Urinary bladder (tissue), 4 donors: ENCODE data around the gene C10orf90. TPM values are rescaled to one million over a fixed set of nuclear protein-coding genes. Genes with fewer than 3 reads are reported as not detected.

Source experiments
- DNase-seq: peaks from one replicate; pipeline ENCODE4 v3.0.0-alpha.2; 2015; ENCODE audit errors: extremely low spot score
- H3K27ac ChIP-seq: one replicate; pipeline ENCODE4 v1.5.1; 2013; ENCODE audit warnings: low read depth, mild to moderate bottlenecking, moderate library complexity
- H3K36me3 ChIP-seq: one replicate; pipeline ENCODE4 v1.6.1; 2013; ENCODE audit warnings: mild to moderate bottlenecking, moderate library complexity; ENCODE audit not compliant: insufficient read depth
- H3K4me1 ChIP-seq: one replicate; pipeline ENCODE4 v1.6.1; 2013; ENCODE audit warnings: mild to moderate bottlenecking, moderate library complexity; ENCODE audit not compliant: insufficient read depth
- H3K4me3 ChIP-seq: one replicate; pipeline ENCODE4 v1.5.1; 2013; ENCODE audit warnings: low read depth, low read length
- WGBS: extraction: QIAGEN DNeasy Blood & Tissue Kit; methylation state at CpG from one replicate; pipeline ENCODE4 v1.1.7; 2013; 5-methylcytosine and 5-hydroxymethylcytosine counted together
- polyA plus RNA-seq: library from polyadenylated mRNA; stranded (reverse); fragments of 200-250 nt; gene quantifications from one replicate; pipeline ENCODE4 v1.2.3, GENCODE V29; 2013
- total RNA-seq: library from RNA; depleted of rRNA; stranded (reverse); fragments of >200 nt; gene quantifications from one replicate; pipeline ENCODE4 v1.2.3, GENCODE V29; 2014
- donor health status: healthy with polysubstance abuse.
- donor health status: healthy.

C10orf90 gene
- total and polyA plus RNA-seq, 2 donors = 0.85 TPM; not detected in 1

DNA sequence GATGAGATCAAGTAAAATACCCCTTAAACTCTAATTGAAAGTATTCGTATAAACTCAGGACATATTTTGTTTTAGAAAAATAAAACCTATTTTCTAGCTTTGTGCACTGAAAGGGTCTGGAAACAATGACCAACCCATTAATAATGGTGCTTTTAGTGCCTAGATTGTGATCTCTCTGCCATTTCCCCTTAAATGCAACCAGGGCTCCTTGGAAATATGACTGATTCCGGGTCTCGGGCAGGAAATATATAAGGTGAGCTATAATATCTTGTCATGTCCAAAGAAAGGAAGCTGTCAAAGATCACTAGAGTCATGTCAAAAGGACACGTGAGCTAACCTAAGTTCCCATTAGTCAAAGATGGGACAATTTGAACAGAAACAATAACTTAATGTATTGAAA lies 269.9 kb downstream of the C10orf90 start:
- Histone ChIP-seq H3K27ac (no peak overlapping the region), H3K4me1 (no peaks in the 10 kb centered on the region), H3K4me3 (no peak overlapping the region), H3K36me3 (no peaks in the 10 kb centered on the region)
- WGBS = 81% methylated on average over 4 of the region's 4 CpGs
- no peak for DNase-seq

DNA sequence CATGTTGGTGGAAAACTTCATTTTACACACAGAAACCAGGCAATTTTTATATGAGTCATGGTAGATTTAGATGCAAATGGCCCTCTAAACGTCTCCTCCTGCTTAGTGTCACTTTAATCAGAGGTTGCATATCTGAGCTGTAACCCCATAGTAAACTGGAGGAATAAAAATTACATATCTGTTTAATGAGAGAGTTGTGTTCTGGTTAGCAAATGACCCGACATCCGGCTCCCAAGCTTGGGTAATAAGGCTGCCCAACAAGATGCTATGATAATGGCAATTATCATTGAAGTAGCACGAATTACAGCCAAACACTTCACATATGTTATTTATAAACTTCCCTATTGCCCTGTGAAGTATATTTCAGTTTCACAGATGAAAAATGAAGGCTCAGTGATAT lies 271.6 kb downstream of the C10orf90 start:
- DNase-seq = no peak
- Histone ChIP-seq H3K36me3 (no peaks in the 10 kb centered on the region), H3K4me3 (no peak overlapping the region), H3K4me1 (no peaks in the 10 kb centered on the region), H3K27ac (no peak overlapping the region)
- 80% methylated on average over 4 of the region's 4 CpGs for WGBS

DNA sequence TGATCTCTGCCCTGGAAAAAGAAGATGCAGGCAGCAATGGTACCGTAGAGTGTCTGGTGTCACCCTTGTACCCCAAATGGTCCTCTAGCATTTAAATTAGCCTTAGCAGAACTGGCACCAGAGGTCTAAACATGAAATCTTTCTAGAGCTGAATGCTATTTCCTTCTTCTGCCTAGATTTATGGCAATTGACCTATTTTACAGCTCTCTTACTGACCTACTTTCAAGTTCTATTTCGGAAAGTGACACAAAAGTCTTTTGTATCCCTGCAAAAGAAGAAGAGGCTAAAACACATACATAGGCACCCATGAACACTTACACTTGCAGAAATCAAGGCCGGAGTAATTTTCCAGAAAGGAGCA lies 272.1 kb downstream of the C10orf90 start:
- Histone ChIP-seq H3K27ac (no peak overlapping the region), H3K4me1 (no peaks in the 10 kb centered on the region), H3K4me3 (no peak overlapping the region), H3K36me3 (no peaks in the 10 kb centered on the region)
- DNase-seq = no peak
- 92% methylated on average over 3 of the region's 3 CpGs for WGBS

DNA sequence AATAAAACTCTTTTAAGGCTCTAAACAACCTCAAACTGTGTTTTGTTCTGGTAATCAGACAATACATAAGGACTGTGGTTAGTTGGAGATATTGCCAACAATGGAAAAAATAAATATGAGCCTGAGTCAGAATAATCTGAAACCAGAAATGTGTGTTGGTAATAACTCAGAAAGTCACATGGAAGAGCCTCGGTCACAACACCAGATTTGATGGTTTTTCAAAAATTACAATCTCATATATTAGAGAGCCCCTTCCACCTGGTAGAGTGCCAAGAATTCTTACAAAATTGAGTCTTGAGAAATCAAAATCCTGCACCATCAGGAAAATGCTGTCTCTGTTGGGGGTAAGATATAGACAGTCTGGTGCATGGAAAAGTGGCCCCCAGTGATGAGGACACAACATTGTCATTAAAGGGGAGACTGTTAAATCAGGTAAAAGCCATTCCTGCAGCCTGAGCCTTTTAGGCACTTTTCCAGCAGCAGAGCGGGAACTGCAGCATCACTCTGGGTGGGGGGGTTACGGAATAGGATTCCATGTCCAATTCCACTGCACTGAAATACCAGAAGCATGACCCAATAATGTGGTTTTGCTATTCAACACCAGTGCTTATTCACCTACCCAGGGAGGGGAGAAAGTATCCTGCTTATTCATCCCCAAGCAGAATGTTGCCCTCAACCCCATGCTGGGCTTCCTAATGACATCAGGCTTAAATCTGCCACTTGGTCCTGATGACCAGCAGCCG lies 272.7 kb downstream of the C10orf90 start:
- H3K4me3 ChIP-seq = no peak overlapping the region
- 82% methylated on average over 4 of the region's 4 CpGs for WGBS
- no peaks in the 10 kb centered on the region for H3K4me1 ChIP-seq
- no peak for DNase-seq
- H3K36me3 ChIP-seq = no peaks in the 10 kb centered on the region
- no peak overlapping the region for H3K27ac ChIP-seq

DNA sequence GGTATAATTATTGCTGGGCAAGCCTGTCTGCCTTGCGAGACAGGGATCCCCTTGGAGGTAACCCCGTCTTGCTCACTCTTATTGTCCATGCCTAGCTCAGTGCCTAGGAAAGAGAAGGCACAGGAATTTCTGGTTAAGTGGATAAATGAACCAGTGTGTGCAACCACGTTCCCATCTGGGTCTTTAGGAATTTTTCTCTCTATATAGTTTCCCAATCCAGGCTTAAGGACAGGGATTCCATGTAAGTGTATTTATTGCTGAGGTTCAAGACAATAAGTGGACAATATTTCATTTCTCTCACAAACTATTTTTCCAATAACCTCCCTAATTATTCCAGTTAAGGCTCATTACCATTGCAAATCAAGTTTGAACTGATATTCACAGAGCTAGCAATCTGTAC lies 273.3 kb downstream of the C10orf90 start:
- Histone ChIP-seq H3K4me1 (no peaks in the 10 kb centered on the region), H3K27ac (no peak overlapping the region), H3K36me3 (no peaks in the 10 kb centered on the region), H3K4me3 (no peak overlapping the region)
- 94% methylated on average over 3 of the region's 3 CpGs for WGBS
- DNase-seq = no peak

DNA sequence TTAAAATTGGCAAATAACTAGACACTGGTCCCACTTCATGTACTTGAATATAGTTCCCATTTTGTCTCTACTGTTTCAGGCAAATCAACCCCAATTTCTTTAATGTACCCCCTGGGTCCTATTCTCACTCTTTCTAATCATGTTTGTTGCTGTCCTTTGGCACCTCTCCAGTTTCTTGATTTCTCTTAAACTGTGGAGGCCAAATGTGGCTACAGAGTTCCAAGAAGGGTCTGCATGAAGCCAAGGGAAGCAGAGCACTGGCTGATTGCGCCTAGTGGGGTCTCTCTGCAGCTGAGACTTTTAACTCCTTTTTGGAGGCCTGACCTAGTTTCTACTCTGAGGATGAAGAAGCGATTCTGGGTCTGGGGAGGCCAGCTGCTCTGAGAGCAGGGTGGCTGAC lies 275.5 kb downstream of the C10orf90 start:
- H3K36me3 ChIP-seq = no peaks in the 10 kb centered on the region
- DNase-seq = no peak
- no peak overlapping the region for H3K4me3 ChIP-seq
- no peaks in the 10 kb centered on the region for H3K4me1 ChIP-seq
- H3K27ac ChIP-seq = no peak overlapping the region
- WGBS = 94% methylated on average over 2 of the region's 2 CpGs

DNA sequence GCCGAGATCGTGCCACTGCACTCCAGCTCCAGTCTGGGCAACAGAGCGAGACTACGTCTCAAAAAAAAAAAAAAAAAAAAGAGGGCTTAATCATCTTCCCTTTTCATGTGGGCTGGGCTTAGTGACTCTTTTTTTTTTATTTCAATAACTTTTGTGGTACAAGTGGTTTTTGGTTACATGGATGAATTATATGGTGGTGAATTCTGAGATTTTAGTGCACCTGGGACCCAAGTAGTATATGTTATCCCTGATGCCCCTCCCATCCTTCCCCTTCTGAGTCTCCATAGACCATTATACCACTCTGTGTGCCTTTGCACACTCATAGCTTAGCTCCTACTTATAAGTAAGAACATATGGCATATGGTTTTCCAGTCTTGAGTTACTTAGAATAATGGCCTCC lies 277.4 kb downstream of the C10orf90 start:
- no peak for DNase-seq
- no peaks in the 10 kb centered on the region for H3K4me1 ChIP-seq
- 99% methylated on average over 4 of the region's 4 CpGs for WGBS
- no peak overlapping the region for H3K4me3 ChIP-seq
- no peak overlapping the region for H3K27ac ChIP-seq
- H3K36me3 ChIP-seq = no peaks in the 10 kb centered on the region

DNA sequence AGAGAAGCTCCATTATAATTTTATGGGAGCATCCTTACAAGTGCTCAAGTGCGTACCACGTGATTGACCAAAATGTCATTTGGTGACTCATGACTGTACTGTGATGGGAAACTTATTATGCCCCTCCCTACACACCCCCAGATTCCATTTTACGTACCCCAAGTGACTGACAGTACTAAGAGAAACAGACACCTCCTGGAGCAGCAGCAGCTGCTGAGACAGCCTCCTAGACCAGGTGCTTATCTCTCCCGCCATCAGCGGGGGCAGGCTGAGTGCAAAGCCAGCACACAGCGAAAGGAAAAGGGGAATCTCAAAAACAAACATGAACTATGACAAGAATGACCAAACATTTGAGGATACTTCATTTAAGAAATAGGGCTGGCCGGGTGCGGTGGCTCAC lies 278.0 kb downstream of the C10orf90 start:
- Histone ChIP-seq H3K27ac (no peak overlapping the region), H3K4me1 (no peaks in the 10 kb centered on the region), H3K4me3 (no peak overlapping the region), H3K36me3 (no peaks in the 10 kb centered on the region)
- no peak for DNase-seq
- 65% methylated on average over 8 of the region's 8 CpGs for WGBS

DNA sequence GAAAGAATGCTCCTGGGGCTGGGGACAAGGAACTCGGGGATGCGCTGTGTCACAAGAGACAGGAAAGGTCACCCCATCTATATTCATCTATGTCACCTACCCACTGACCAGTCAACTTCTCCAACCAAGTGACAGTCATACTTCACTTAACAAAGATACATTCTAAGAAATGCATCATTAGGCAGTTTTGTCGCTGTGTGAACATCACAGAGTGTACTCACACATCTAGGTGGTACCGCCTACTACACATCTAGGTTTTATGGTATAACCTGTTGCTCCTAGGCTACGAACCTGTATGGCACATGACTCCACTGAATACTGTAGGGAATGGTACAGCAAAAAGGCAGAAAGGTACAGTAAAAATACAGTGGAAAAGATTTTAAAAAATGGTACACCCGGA lies 278.4 kb downstream of the C10orf90 start:
- Histone ChIP-seq H3K4me1 (no peaks in the 10 kb centered on the region), H3K27ac (no peak overlapping the region), H3K4me3 (no peak overlapping the region), H3K36me3 (no peaks in the 10 kb centered on the region)
- no peak for DNase-seq
- 86% methylated on average over 6 of the region's 6 CpGs for WGBS

DNA sequence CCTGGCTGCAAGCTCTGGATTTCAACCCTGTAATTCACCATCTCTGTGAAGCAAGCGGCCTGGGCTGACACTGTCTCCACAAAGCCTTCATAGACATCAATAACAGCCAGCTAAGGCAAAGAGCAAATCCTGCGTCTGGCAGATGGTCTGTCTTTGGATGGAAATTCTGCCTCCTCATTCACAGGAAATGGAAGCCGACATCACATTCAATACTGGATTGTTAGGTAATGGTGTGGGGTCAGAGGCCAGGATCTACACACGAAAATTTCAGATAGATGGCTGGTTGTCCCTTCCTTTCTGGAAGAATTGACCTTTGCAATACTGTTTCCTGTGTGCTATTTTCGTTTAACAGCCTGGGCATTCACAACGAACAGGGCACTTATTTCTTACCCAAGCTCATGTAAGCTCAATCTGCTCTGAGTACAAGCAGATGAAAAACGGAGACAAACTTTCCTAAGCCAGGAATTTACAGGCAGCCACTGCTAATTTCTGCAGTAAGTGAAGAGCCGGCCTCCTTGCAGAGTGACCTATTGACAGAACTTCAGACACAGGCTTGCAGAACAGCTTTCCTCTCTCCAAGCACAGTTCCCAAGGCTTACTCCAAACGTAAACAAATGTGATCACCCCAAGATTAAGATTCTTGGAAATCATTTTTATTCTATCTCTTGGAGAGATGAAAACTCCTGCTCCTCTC lies 279.2 kb downstream of the C10orf90 start:
- 20% methylated on average over 9 of the region's 9 CpGs for WGBS
- Histone ChIP-seq H3K36me3 (no peaks in the 10 kb centered on the region), H3K4me1 (no peaks in the 10 kb centered on the region), H3K4me3 (no peak overlapping the region), H3K27ac (no peak overlapping the region)
- no peak for DNase-seq

DNA sequence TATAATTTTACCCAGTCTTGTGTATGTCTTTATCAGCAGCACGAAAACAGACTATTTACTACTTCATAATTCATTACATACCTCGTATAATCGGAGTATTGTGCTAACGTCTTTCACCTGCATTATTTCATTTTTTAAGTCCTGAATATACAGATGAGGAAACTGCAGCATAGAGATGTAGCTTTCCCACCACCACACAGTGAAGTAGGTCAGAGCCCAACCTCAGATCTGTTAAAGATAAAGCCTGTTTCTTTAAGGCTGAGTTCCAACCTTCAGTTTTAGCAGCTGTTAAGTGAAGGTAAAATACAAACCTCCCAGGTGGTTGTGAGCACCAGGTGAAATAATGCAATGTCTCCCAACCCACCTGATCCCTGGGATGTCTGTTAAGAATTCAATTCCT lies 280.2 kb downstream of the C10orf90 start:
- WGBS = 93% methylated on average over 4 of the region's 4 CpGs
- H3K4me1 ChIP-seq = no peaks in the 10 kb centered on the region
- DNase-seq = no peak
- H3K27ac ChIP-seq = no peak overlapping the region
- no peaks in the 10 kb centered on the region for H3K36me3 ChIP-seq
- H3K4me3 ChIP-seq = no peak overlapping the region

DNA sequence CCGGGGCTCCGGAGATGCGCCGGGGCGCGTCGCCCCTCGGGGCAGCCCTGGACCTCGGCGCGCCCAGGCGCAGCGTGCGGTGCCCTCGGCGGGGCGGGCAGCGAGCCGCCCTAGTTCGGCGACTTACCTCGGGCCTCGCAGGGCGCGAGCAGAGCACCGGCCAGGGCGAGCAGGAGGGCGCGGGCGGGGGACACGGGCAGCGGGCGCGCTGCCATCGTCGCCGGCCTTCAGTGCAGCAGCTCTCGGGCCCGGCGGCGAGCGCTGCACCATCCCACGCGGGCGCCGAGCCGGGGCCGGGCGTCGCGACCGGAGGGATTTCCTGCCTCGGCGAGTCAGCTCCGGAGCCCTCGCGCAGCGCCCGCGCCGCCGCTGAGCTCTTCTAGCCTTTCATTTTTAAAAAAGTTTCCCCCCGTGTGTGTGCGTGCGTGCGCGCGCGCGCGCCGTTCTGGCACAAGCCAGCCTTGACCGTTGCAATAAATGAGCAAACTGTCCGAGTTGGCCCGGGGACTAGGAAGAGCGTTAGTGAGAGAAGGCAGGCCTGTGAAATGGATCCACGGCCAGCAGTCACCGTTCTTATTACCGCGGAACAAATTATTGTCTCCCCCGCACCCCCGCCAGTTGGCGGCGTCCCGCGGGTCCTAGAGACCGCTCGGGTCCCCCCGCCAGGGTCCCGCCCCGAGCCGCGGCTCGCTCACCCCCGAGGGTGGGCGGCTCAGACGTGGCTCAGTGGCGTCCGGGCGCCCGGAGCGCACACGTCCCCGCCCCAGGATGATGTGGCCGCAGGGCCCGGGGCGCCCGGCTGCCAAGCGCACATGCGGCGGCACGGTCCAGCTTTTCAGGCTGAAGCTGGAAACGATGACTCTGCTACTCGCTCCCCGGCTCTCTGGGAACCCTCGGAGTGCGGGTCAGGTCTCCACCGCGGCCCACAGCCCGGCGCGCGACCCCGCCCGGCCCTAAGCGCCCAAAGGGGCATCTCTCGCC lies 282.3 kb downstream of the C10orf90 start, which contains the start of gene ADAM12:
ADAM12 (minus strand) TSS at position 547 of the 981 bp plus-strand sequence; CDS start at position 215, 332 bp downstream.
- Histone ChIP-seq H3K4me1 (no peaks in the 10 kb centered on the region), H3K36me3 (no peaks in the 10 kb centered on the region), H3K4me3 (peak within 1 kb of the TSS; percentile 60), H3K27ac (no peak within 1 kb of the TSS)
- WGBS = 8% methylated on average over 127 of the region's 127 CpGs
- DNase-seq = no peak

DNA sequence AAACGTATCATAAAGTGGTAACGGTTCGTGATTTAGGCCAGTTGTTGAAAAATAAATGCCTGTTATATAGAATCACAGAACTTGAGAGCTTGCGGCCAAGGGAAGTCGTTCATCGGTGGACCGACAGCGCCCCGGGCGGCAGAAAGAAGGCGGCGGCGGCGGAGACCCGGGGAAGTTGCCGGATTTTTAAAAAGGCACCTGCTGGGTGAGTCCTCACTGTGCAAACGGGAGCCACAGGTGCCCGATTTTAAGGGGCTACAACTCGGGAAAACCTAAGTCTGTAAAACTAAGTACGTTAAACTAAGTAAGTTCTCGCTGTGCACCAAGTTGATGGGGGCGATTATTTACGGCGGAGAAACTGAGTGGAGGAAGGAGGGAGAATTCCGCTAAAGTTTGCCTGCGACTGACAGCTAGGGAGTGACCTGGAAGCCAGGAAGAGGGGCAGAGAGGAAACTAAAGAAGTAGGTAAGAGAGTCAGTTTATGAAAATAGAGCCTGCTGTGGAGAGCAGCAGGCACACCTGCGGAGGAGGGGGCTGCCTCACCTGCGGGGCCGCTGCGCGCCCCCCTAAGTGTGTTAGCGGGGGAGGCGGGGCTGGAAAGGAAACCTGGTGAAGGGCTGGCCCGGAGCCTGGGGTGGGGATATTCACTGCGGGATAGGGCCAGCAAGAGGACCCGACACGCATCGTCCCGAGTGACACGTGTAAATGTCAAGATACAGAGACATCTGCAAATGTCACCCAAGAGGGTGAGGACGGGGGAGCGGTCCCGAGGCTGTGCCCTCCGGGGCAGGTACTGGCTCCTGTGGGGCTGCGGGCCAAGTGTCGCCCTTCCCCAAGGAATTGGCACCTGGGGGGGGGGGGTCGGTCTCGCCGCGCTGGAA lies 283.2 kb downstream of the C10orf90 start:
- Histone ChIP-seq H3K4me1 (no peaks in the 10 kb centered on the region), H3K36me3 (no peaks in the 10 kb centered on the region), H3K27ac (no peak overlapping the region), H3K4me3 (peak overlapping the region; percentile 60)
- under 1% methylated on average over 50 of the region's 50 CpGs for WGBS
- DNase-seq = no peak
